Stimulated activated CD8-positive, alpha-beta memory T cell treated with anti-CD3 and anti-CD28 coated beads, Interleukin-15, amount 100 ng/mL, for 48 hours (primary cell): Measurements from ENCODE around the gene ZBTB20.
A peak's percentile ranks its signal among the peaks of the same experiment; 100 is the strongest.
"Not testable (repeated sequence)": the region's sequence is repeated elsewhere in the genome, so short reads cannot be mapped to it uniquely, and the experiment has no call there.

ENCODE experiments used
- DNase-seq, 2 donors: peaks; one replicate each; pipeline ENCODE4 v3.0.0-alpha.2; 2020; ENCODE audit warnings: low read depth in 2 of 2

The ZBTB20 gene

DNA sequence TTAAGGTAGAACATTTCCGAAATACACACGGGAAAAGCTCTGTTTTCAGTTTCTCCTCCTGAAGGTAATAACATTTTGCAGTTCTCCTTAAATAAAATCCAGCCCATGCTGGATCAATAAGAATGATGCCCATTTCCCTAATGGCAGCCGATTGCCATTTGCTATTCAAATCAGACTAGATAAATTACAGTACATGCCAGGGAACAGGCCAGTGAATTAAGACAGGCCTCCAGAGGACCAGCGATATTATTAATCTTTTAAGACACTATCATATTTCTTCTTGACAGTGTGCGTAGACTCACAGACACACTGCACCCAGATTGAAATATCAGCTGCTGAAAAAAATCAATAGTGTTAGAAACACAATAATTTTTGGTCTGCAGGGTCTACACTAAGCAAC lies 431.0 kb downstream of the ZBTB20 start:
- no peak for DNase-seq

GRCh38 chr3:114714957-114715460 lies 432.1 kb downstream of the ZBTB20 start:
- no peak for DNase-seq

DNA sequence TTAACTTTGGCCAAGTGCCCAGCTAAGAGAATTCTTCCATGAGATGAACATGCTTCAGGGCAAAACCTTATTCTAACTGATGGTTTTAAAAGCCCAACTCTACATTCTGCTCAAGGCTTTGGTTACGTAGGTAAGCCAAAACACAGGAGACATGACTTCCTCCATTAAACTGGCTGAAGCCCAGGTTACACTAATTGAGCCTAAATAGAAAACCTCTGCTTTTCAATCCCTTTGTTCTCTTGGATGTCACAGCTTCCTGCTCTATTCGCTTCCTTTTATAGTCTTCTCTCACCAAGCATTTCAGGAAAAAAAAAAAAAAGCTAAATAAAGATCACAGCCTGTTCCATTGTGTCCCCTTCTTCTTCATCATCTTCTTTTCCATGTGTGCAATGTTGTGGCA lies 432.9 kb downstream of the ZBTB20 start:
- DNase-seq = no peak

DNA sequence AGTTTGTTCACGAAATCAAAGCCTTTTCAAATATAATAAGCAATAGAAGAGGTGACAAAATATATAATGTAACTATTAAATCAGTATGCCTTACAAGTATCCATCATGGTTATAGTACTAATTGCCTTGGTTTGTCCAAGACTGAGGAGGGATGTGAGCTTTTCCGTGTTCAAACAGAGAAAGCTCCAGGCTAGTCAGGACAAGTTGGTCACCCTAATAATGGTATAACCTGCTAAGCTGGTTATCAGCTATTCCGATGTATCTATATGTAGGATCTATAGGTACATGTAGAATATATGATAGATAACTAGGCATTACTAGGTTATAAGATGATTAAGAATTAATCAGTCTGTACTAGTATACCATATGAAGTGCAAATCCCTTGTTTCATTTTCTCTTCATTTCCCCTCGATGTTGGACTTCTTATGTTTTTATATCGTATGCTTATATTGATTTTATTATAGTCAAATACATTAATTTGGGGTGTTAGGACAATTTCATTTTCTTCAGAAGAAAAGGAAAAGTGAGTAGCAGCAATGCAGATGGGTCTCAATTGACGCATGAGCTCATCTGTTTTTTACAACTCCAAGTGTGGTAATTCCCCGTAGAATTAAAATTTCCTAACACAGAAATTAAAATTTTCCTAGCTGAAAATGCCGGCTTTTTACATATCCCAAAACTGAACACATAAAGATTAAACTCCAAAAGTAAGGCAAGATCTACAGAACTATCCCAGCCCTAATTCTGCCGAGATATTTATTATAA lies 434.2 kb downstream of the ZBTB20 start:
- no peak for DNase-seq

DNA sequence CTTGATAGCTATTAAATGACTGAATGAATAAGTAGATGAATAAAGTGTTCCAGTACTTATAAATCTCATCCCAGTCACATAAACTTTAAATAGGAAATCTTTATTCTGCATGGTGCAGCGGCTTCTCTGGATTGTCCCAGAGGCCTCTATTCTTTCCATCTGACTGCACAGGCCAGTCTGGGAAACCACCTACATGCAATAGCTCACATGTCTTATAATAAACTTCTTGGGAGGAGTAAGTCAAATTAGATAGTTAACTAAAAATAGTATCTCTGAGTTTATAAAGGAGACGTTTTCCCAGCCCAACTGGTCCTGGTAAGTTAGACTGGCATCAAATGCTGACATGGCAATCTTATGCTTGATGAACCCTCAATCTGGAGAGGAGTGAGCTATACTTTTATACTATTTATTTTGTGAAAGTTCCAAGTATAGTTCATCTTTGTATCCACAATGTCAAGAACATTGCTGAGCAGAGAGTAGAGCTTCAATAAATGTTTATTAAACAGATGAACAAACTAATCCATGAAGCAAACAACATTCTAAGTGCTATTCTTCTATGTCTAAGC lies 435.7 kb downstream of the ZBTB20 start:
- no peak for DNase-seq

GRCh38 chr3:114709102-114709501 lies 438.0 kb downstream of the ZBTB20 start:
- no peak for DNase-seq

DNA sequence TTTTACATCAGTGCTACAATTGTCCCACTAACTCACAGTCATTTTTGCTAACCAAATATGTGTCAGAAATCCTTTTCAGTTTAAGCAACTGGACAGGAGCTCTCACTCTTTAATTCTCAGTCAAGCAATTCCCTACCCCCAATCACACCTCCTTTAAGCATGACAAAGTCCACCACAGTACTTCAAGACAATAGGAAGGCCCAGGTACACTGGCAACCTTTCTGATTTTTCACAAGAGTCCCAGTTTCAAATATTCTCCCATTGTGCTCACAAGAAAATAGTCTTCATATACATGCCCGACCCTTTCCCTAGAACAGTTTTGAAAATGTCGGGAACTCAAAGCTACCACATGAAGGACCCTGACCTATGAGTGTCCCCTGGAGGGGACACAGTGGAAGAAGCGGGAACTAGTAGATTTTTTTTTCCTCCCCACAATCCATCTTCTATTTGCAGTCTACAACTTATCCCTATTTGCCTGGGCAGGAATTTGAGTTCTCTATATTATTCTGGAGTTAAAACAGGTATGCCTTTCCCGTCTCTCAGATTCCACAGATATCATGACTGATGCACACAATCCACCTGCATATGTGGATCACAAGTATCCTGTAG lies 439.7 kb downstream of the ZBTB20 start:
- DNase-seq = no peak

DNA sequence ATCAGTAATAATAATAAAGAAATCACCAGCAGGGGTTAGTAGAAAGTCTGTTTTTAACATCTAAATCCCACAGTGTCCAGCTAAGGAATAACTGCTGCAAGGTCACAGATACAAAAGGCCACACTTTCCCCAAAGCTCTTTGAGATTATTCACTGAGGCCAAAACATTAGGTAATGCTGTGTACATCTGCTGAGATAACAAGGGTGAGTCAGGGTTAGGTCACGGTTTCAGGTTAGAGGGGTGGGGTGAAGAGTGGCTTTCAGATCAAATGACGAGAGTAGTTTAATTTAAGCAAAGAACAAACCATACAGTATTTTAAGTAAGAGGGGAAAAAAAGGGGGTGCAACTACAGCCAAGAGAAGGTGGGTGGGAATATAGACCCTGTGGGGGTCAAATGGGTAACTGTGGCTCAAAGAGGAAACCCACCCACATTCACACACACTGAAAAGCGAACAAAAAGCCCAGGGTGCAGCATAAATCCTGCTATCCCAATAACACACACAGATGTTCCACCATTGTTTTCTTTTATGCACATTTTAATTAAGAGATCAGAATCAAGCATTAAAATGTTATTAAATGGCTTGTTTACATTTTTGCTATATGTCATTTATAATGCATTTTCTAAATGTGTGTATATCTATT lies 440.4 kb downstream of the ZBTB20 start:
- DNase-seq = peak in 1 of 2 donors; percentile 28

- no peak for DNase-seq
Observed at GRCh38 chr3:114700637-114701234, 446.4 kb downstream of the ZBTB20 start.

DNA sequence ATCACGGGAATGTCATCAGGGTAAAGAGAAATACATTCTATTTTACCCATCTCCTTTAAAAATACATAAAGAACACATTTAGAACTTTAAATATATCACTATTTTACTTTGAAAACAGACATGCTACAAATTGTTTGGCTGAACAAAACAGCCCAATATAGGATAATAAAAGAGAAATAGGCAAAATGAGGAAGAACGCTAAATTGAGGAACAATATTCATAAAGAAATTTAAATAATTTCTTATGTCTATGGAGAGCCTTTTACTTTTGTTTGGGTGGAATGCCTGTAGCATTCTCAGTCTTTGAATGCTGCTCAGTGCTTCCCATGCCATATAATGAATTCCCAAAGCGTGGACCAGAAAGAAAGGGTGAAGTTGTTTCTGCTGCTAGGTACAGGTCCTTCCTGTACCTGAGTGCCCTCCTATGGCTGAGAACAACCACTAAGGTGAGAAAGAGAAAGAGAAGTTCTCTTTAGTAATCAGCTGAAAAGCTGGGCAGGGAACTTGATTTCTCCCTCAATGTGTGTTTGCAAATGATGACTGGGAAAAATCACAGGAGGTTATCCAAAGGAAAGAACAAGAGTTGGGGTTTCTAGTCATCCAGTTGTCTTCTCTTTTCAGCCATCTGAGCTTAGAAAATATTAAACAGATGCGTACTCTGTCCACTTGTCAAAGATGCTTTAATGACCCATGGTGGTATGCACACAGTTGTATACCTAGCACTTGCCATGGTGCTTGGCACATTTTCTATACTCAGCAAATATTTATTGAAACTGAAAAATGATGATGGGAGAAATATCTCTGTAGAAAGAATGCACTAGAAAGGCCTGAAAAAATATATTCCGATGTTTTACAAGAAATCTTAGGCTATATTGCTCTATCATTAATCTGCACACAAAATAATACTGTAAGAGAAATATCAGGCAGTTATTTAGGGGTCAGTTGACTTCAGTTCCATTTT lies 448.7 kb downstream of the ZBTB20 start:
- DNase-seq = no peak

GRCh38 chr3:114697401-114697800 lies 449.7 kb downstream of the ZBTB20 start:
- no peak for DNase-seq

- no peak for DNase-seq
Observed at GRCh38 chr3:114694251-114694650, 452.8 kb downstream of the ZBTB20 start.

GRCh38 chr3:114691871-114692270 lies 455.2 kb downstream of the ZBTB20 start:
- DNase-seq = no peak

DNA sequence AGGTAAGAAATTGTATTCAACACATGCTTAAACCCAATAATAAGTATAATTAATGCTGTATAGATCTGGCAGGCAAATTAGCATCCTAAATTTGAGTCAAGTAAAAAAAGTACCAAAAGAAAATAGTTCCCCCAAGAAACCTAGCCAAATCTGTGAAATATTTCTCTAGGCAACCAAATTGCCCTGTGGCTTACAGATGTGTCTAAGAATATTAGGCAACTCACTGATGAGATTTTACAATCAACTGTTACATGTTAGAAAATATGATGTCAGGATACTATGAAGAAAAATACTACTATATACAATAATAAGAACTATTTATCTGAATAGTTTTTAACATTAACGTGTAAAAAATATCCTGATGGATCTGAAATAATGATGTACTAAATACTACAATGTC lies 456.2 kb downstream of the ZBTB20 start:
- no peak for DNase-seq

DNA sequence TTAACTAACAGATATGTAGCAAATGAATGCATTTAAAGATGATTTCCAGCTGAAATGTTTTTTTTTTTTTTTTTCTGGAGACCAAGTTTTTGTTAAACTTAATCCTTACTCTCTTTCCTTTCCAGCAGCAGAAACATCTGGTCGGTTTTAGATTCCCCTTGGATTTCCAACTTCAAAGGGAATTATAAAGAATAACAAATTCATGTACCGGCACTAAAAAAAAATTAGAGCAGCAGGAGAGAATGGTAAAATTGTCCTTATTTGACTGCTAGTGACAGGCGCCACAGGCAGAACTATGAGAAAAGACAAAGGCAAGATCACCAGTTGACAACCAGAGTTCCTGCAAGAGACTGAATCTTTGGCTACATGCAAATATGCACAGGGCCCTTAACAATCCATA lies 459.9 kb downstream of the ZBTB20 start:
- DNase-seq = no peak

DNA sequence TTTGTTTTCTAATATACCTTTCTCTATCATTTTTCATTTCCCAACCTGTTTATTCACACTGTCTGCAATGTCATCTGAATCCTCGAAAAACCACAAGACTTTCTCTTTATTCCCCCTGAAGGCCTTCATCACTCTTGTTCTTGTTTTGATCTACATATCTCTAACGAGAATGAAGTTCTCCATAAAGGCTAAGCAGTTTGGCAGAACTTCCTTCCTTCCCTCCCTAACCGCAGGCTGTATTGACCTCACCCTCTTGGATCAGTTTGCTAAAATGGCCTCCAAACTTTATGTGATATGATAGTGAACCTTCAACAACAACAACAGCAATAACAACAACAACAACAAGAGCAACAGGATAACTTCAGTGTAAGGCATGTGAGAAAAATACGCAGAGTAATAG lies 460.5 kb downstream of the ZBTB20 start:
- DNase-seq = no peak

DNA sequence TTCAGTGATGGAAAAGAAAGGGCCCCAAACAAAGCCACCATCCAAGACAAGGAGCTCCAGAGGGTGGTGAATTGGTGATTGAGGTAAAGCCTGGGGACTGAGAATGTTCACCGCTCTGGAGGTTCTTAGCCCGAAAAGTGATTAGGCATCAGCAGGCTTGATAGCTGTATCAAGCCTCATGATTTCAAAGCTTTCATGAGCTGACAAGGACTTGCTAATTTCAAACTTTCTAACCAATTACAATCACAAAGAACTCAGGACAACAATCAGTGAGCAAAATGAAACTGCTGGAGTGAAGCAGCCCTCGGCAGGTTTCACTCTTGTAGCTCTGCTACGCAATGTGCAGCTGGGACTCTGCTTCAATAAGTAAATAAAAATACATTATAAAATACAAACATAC lies 461.9 kb downstream of the ZBTB20 start:
- no peak for DNase-seq

GRCh38 chr3:114680299-114680698 lies 466.8 kb downstream of the ZBTB20 start:
- DNase-seq = no peak

- not testable (repeated sequence) for DNase-seq
Observed at GRCh38 chr3:114679773-114680172, 467.3 kb downstream of the ZBTB20 start.

DNA sequence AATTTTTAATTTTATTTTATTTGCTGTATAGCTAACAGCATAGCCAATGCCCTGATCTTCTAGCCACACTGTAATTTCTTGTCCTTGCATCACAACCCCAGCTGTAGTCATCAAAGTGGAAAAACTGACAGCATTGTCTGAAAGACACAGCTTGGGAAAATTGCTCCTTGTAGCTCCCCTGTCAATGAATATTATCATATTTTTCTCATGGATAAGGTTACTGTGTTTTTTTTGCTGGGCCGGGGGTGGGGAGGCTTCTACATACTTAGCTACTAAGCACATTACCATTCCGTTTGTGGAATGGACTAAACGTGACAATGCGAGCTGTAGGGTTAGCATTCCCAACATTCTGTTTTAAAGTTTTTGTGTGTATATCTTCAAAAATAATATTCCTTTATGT lies 472.0 kb downstream of the ZBTB20 start:
- DNase-seq = no peak

GRCh38 chr3:114674036-114674435 lies 473.1 kb downstream of the ZBTB20 start:
- no peak for DNase-seq
